SKM-1 (cell line): Measurements from ENCODE around the gene PEF1.

Source experiments
- DNase-seq: peaks from one replicate; lab custom pipeline; 2025; ENCODE audit not compliant: unreplicated experiment; lab: John Stamatoyannopoulos, UW

The PEF1 gene

DNA sequence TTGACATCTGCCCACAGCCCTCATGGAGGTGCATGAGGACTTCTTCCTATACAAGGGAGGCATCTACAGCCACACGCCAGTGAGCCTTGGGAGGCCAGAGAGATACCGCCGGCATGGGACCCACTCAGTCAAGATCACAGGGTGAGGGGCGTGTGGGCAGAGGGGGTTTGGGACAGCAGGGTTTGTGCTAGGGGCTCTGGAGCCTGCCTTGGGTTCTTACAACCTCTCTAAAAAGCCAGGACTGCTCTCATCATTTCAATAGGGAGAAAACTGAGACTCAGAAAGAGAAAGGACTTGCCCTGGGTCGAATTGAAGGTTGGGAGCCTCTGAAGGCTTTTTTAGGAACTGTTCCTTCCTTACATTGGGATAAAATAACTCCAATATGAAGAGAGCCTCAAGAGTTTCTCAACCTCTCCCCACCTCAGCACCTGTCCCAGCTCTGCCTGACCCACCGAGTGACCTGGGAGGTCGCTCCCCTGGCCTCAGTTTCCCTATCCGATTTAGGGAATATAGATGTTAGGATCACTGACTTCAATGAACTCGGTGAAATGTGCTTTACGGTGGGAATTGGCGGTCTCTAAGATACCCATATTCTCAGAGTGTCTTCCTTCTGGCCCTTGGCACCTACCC lies 58.8 kb downstream of the PEF1 start:
- DNase-seq = no peak

DNA sequence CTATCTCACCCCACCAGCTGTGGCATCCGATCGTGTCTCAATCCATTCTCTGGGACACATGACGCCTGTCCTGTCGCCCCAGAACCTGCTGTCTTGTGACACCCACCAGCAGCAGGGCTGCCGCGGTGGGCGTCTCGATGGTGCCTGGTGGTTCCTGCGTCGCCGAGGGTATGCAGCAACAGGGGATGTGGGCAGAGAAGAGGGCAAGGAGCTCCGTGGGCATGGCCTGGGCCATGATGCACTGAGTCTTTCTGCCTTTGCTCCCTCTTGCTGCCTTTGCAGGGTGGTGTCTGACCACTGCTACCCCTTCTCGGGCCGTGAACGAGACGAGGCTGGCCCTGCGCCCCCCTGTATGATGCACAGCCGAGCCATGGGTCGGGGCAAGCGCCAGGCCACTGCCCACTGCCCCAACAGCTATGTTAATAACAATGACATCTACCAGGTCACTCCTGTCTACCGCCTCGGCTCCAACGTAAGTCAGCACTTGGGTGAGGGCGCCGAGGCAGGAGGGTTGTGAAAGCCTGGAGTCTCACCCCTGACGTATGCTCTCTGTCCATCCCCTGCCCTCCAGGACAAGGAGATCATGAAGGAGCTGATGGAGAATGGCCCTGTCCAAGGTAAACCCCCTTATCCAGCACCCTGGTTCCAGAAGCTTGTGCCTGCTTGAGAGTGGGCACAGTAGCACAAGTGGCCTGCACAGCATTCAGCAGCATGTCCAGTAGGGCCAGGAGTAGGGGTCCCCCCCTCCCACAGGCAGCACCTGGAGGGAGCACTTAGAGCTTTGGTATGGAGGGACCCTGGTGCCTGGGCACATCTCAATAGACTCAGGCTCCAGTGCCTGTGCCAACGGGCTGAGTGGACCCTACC lies 59.6 kb downstream of the PEF1 start:
- no peak for DNase-seq

DNA sequence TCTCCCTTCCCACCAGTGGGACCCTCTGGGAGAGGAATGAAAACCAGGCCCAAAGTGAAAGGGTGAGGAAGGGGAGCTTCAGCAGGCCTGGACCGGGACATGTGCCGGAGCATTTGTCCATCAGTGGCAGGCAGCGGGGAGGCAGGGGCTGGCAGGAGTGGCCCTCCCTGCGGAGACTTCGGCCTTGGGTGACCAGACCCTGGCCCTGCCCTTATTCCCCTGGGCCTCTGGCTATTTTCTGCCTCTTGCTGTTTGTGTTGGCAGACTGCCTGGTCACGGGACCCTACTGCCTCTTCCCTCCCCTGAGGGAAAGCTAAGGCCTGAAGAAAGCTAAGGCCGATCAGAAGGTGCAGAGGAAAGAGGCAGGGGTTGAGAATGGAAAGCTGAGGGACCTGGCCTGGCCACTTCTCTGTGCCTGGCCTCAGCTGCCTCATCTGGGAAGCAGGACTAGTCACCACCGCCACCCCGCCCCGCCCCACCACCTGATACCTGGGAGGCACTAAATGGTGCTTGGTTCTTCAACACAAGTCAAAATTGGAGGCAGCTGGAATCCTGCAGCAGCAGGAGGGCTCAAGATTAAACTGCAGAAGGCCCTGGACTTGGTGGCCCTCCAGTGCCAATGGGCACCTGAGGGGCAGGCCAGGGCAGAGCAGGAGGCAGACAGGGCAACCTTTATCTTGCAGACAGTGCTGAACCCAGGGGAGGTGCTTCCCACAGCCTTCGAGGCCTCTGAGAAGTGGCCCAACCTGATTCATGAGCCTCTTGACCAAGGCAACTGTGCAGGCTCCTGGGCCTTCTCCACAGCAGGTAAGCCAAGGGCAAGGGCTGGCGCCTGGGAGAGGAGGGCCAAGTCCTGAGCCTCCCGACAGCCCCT lies 60.4 kb downstream of the PEF1 start:
- no peak for DNase-seq

DNA sequence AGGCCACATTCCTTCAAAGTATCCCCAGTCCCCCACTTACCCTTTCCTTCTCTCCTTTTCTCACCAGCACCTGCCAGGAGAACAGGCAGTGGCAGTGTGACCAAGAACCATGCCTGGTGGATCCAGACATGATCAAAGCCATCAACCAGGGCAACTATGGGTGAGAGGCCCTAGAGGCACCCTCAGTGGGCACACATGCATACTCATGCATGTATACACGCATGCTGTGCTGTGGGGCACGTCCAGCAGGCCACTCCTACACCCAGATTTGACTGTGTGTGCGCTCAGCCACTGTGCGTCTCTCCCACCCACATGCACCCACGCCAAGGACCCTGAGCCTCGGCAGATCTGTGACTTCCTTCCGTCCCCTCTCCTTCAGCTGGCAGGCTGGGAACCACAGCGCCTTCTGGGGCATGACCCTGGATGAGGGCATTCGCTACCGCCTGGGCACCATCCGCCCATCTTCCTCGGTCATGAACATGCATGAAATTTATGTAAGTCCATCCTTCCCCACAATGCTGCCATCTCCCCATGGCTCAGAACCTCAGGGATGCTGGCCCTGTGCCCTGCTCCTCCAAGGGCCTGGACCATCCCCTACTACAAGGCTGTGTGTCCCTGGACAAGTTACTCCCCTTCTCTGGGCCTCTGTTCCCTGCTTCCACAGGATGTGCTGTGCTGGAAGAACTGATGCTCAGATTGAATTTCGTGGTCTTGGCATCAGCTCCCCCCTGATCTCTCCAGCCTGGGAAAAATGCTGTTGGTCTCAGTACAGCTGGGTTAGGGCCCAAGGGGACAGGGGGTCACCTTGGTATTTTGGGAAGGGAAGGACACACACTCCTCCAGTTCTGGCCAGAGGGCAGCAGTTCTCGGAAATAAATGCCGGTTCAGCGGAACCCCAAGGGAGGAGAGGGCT lies 61.3 kb downstream of the PEF1 start:
- DNase-seq = no peak

DNA sequence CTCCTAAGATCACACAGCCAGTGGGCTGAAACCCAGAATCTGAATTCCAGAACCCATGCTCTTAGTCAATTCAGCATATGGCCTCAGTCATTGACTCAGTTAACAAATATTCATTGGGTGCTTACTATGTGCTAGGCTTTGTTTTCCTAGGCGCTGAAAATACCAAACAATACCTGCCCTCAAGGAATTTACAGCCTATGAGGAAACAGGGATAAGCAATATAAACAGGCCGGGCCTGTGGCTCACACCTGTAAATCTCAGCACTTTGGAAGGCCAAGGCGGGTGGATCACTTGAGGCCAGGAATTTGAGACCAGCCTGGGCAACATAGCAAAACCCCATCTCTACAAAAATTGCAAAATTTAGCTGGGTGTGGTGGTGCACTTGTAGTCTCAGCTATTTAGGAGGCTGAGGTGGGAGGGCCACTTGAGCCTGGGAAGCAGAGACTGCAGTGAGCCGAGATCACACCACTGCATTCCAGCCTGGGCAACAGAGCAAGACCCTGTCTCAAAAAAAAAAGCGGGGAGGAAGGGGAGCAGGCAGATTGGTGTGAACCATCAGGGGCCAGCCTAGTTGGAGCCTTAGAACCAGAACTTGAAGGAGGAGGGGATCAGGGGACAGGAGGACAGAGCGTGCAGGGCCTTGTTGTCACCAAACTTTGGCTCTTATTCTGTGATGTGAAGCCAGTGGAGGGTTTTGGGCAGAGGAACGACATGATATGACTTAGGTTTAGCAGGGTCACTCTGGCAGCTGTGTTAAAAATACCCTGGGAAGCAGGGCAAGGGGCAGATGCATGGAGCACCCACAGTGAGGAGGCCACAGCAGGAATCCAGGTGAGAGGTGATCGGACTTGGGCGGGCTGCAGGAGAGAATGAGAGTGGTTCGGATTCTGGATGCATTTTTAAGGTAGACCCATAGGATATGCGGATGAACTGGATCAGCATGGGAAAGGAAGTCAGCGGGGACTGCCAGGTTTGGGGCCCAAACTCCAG lies 62.6 kb downstream of the PEF1 start:
- no peak for DNase-seq

DNA sequence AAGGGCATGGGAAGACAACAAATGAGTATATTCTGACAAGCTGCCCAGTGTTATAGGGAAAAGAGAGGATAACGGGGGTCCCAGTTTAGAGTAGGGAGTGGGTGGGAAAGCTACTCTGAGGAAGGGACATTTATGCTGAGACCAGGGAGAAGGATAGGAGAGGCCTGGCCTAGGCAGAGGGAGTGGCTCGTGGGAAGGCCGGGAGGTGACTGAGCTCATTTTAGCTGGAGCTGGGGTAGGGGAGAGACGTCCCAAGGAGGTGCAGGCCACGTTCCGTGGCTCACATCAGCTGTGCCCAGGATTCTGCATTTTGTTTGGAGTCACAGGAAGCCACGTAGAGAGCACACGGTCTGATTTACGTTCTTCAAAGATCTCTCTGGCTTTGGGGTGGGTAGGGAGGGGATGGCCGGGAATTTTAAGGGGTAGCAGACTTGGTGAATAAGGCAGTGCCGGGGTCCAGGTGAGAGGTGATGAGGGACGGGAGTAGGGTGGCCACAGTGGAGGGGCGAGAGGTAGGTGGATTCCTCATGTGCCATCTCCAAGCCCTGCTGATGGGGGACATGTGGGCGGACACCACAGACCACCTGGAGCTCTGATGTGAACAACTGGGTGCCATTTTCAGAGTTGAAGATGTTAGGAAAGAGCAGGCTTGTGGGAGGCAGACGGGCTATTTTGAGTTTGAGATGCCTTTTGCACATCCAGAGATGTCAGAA lies 63.6 kb downstream of the PEF1 start:
- no peak for DNase-seq

DNA sequence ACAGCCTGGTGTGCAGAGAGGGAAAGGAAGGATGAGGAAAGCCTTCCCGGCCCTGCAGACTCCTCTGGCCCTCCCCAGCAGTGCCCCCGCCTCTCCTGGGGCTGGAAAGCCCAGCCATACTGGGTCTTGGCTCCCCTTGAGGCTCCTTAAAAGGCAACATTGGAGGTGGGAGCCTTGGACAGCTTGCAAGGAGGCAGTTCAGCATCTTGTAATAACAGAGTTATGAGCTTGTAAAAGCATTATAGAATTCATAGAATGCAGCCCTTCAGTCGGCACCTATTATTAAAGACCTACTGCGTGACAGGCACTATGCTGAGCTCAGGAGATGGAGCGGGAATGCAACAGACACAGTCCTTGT lies 64.2 kb downstream of the PEF1 start:
- DNase-seq = no peak
